Uterus (tissue), 4 donors: ENCODE data around the gene MPPED1. TPM values are rescaled to one million over a fixed set of nuclear protein-coding genes. Genes with fewer than 3 reads are reported as not detected.

Experiments used
- DNase-seq, 2 donors: peaks; one replicate each; pipeline ENCODE4 v3.0.0-alpha.2; 2019 to 2020
- H3K27ac ChIP-seq, 2 donors: fragments of 200-600 bp; sonication (generic); 1 replicate in 1 of 2; 2 replicates in 1 of 2; pipeline ENCODE4 v1.5.1; 2016 to 2018
- H3K27me3 ChIP-seq, 2 donors: fragments of 200-600 bp; sonication (generic); one replicate each; pipeline ENCODE4 v1.5.1; 2018 to 2019; ENCODE audit warnings: control low read depth in 1 of 2
- H3K36me3 ChIP-seq, 2 donors: fragments of 200-600 bp; sonication (generic); one replicate each; pipeline ENCODE4 v1.5.1; 2019; ENCODE audit warnings: control low read depth in 1 of 2
- H3K4me1 ChIP-seq, 2 donors: fragments of 200-600 bp; sonication (generic); one replicate each; pipeline ENCODE4 v1.5.1; 2018 to 2019; ENCODE audit warnings: control low read depth in 1 of 2
- H3K4me3 ChIP-seq, 2 donors: fragments of 200-600 bp; sonication (generic); 1 replicate in 1 of 2; 2 replicates in 1 of 2; pipeline ENCODE4 v1.5.1; 2018 to 2019; ENCODE audit warnings: mild to moderate bottlenecking in 1 of 2
- H3K9me3 ChIP-seq, 2 donors: fragments of 200-600 bp; sonication (generic); one replicate each; pipeline ENCODE4 v1.5.1; 2019; ENCODE audit warnings: control low read depth in 1 of 2
- CTCF ChIP-seq, 4 experiments: fragments of 200-600 bp in 2 of 4; fragments of 450-650 bp in 2 of 4; sonication (generic) in 2 of 4; IDR thresholded peaks; one replicate each; pipeline ENCODE4 v1.5.1; 2016 to 2019; ENCODE audit warnings: antibody characterized with exemption in 4 of 4, mild to moderate bottlenecking in 2 of 4, moderate library complexity in 1 of 4
- POLR2A ChIP-seq, 2 donors: fragments of 450-650 bp; IDR thresholded peaks; one replicate each; pipeline ENCODE4 v1.6.1; 2016; ENCODE audit warnings: antibody characterized with exemption in 2 of 2, mild to moderate bottlenecking in 1 of 2, moderate library complexity in 1 of 2
- intact Hi-C: fragments of 100-400 bp; cut with DNase I; formaldehyde crosslinking; loops from one replicate; pipeline ENCODE4 v1.15.1; 2023; ENCODE audit warnings: low total_unique reads
- total RNA-seq, 4 donors: library from RNA; depleted of rRNA in 3 of 4; stranded (reverse); fragments of >200 nt in 3 of 4; gene quantifications; one replicate each; pipeline versions ENCODE4 v1.1.0 to v1.2.4, GENCODE V29; 2014 to 2023
- donor health status: DM: yes; HTN: yes; CAD: no.

The MPPED1 gene
- total RNA-seq, 4 donors from 2014 or later = 0.67 to 8.4 TPM; not detected in 2

DNA sequence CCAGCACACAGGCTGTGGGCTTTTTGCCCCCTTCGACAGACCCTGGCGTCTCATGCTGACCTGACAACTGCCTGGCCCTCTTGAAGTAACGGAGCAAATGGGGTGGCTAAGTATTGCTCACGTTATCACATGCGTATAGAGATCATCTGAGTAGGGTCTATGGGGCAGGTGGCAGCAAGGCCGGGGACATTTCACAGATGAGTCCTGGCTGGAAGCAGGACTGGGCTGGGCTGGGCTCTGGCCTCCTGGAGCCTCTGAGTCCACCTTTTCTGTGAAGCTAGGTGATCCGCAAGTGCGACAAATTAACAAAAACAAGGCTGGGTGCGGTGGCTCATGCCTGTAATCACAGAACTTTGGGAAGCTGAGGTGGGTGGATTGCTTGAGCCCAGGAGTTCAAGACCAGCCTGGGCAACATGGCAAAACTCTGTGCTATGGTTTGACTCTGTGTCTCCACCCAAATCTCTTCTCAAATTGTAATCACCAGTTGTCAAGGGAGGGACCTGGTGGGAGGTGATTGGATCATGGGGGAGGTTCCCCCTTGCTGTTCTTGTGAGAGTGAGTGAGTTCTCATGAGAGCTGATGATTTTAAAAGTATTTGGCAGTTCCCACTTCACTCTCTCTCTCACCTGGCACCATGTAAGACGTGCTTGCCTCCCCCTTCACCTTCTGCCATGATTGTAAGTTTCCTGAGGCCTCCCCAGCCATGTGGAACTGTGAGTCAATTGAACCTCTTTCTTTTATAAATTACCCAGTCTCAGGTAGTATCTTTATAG lies 122.0 kb downstream of the MPPED1 start:
- TF ChIP-seq POLR2A (IDR thresholded peaks at IDR 0.05) = no peak
- no peak for TF ChIP-seq CTCF (IDR thresholded peaks at IDR 0.05)
- no peaks in the 10 kb centered on the region for H3K27me3 ChIP-seq
- H3K4me1 ChIP-seq = no peaks in the 10 kb centered on the region
- no peak overlapping the region for H3K4me3 ChIP-seq
- no peak overlapping the region for H3K27ac ChIP-seq
- intact Hi-C loops = no loop called here
- DNase-seq = no peak
- H3K9me3 ChIP-seq = no peaks in the 10 kb centered on the region
- H3K36me3 ChIP-seq = no peaks in the 10 kb centered on the region

GRCh38 chr22:43534916-43535315 lies 123.1 kb downstream of the MPPED1 start:
- Histone ChIP-seq H3K27ac (no peak overlapping the region), H3K4me3 (no peak overlapping the region), H3K36me3 (no peaks in the 10 kb centered on the region), H3K4me1 (no peaks in the 10 kb centered on the region), H3K27me3 (no peaks in the 10 kb centered on the region), H3K9me3 (no peaks in the 10 kb centered on the region)
- intact Hi-C loops = no loop called here
- DNase-seq = no peak
- TF ChIP-seq CTCF (IDR thresholded peaks at IDR 0.05) = no peak
- no peak for TF ChIP-seq POLR2A (IDR thresholded peaks at IDR 0.05)

DNA sequence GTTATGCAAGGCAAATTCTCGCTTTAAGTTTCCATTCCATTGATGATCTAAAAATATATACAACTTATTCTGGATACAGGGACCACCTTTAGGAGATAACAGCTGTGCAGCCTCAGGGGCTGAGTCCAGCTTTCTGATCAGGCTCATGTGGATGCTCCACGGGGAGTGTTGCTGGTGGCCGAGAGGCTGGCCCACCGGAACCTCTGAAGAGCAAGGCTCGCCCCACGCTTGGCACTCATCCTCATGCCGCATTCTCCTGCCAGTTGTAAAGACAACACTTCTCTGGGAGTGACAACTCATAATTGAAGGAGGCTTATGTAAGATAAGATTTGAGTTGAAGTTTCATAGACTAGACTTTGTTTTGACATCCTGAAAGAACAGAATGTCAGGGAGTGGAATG lies 123.5 kb downstream of the MPPED1 start:
- intact Hi-C loops = no loop called here
- no peak overlapping the region for H3K4me3 ChIP-seq
- no peaks in the 10 kb centered on the region for H3K36me3 ChIP-seq
- TF ChIP-seq CTCF (IDR thresholded peaks at IDR 0.05) (no peak), POLR2A (IDR thresholded peaks at IDR 0.05) (no peak)
- no peak for DNase-seq
- no peak overlapping the region for H3K27ac ChIP-seq
- H3K27me3 ChIP-seq = no peaks in the 10 kb centered on the region
- no peaks in the 10 kb centered on the region for H3K9me3 ChIP-seq
- H3K4me1 ChIP-seq = no peaks in the 10 kb centered on the region

- intact Hi-C loops = no loop called here
- Histone ChIP-seq H3K27ac (no peak overlapping the region), H3K9me3 (no peaks in the 10 kb centered on the region), H3K4me1 (no peaks in the 10 kb centered on the region), H3K27me3 (no peaks in the 10 kb centered on the region), H3K4me3 (no peak overlapping the region), H3K36me3 (no peaks in the 10 kb centered on the region)
- no peak for DNase-seq
- TF ChIP-seq POLR2A (IDR thresholded peaks at IDR 0.05) = no peak
Measured at GRCh38 chr22:43535741-43536140, 123.9 kb downstream of the MPPED1 start.

- intact Hi-C loops = no loop called here
- no peak for DNase-seq
- Histone ChIP-seq H3K27me3 (no peaks in the 10 kb centered on the region), H3K4me3 (no peak overlapping the region), H3K9me3 (no peaks in the 10 kb centered on the region), H3K4me1 (no peaks in the 10 kb centered on the region), H3K27ac (no peak overlapping the region), H3K36me3 (no peaks in the 10 kb centered on the region)
- TF ChIP-seq POLR2A (IDR thresholded peaks at IDR 0.05) = no peak
- TF ChIP-seq CTCF (IDR thresholded peaks at IDR 0.05) = no peak
Measured at GRCh38 chr22:43537019-43537585, 125.3 kb downstream of the MPPED1 start.
